Astrocyte of the spinal cord (primary cell): ENCODE results near the gene P2RX5.
A peak's percentile ranks its signal among the peaks of the same experiment; 100 is the strongest.

Experiments used
- DNase-seq: peaks from one replicate; pipeline ENCODE4 v3.0.0; 2011; ENCODE audit warnings: low read depth, low spot score
- H3K4me3 ChIP-seq: 2 replicates; pipeline ENCODE4 v1.5.1; 2011; ENCODE audit warnings: low read depth, mild to moderate bottlenecking, low read length, moderate library complexity
- in situ Hi-C: cut with HindIII; loops from 2 replicates; pipeline ENCODE4 v1.10.0; 2017; ENCODE audit warnings: low sequenced_read_pairs
- TF ChIP-seq, protein P1 (sequence below): IDR thresholded peaks from 2 replicates; pipeline ENCODE4 v1.5.1; 2012; ENCODE audit warnings: low read depth, mild to moderate bottlenecking, low read length, inconsistent platforms

P2RX5 gene

DNA sequence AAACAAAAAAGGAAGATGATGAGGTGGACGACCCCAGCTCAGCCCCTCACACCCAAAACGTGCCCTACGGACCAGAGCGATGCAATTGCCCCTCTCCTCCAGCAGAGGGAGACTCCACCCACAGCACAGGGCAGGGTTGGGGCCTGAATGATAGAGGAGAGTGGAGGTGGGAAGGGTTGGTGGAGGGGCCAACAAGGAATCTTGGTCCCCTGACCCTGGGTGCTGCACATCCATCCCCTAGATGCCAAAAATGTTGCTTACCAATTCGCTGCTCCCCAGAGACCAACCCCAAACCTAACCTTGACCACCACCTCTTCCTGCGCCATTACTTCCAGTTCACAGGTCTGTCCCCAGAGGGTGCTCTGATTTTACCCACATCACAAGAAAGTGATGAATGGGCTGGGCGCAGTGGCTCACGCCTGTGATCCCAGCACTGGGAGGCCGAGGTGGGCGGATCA, 12.9 kb downstream of the P2RX5 start:
- no peak for DNase-seq
- no peak overlapping the region for H3K4me3 ChIP-seq
- in situ Hi-C loops, result no loop called here
- TF ChIP-seq, protein P1, sequence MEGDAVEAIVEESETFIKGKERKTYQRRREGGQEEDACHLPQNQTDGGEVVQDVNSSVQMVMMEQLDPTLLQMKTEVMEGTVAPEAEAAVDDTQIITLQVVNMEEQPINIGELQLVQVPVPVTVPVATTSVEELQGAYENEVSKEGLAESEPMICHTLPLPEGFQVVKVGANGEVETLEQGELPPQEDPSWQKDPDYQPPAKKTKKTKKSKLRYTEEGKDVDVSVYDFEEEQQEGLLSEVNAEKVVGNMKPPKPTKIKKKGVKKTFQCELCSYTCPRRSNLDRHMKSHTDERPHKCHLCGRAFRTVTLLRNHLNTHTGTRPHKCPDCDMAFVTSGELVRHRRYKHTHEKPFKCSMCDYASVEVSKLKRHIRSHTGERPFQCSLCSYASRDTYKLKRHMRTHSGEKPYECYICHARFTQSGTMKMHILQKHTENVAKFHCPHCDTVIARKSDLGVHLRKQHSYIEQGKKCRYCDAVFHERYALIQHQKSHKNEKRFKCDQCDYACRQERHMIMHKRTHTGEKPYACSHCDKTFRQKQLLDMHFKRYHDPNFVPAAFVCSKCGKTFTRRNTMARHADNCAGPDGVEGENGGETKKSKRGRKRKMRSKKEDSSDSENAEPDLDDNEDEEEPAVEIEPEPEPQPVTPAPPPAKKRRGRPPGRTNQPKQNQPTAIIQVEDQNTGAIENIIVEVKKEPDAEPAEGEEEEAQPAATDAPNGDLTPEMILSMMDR, result peak; percentile 98

DNA sequence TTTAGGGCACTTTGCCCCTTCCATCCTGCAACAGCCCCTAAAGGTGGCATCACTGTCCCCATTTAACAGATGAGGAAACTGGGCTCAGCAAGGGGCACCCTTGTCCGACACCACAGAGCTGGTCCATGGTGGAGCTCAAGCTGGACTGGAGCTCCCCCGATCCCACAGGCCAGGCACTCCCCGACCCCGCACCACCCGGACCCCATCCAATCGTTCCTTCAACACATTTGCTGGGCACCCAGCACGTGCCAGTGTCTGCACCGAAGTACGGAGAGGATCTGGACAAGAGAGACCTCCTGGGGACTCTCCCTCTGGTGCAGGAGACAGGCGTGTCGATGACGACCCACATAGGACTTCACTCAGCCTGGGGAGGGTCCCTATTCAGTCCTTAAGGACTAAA, 13.9 kb downstream of the P2RX5 start:
- H3K4me3 ChIP-seq, result no peak overlapping the region
- no peak for DNase-seq
- TF ChIP-seq, protein P1, result no peak
- in situ Hi-C loops, result no loop called here

DNA sequence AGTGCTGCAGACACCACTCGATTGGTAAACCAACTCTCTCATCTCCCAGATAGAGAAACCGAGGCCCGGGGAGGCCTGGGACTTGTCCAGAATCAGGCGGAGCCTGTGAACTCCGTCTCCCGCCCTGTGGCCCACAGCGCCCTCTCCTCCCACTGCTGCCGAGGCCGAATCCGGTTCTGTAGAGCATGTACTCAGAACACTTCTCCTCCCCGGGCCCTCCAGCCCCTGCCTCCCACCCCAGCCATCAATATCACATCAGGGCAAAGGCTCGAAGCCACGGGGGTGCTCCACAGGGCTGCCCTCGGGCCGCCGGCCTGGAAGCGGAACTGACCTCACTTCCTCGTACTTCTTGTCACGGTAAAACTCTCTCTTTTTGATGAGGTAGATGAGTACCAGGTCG, 14.4 kb downstream of the P2RX5 start:
- H3K4me3 ChIP-seq, result no peak overlapping the region
- no peak for DNase-seq
- in situ Hi-C loops, result no loop called here
- TF ChIP-seq, protein P1, result no peak

DNA sequence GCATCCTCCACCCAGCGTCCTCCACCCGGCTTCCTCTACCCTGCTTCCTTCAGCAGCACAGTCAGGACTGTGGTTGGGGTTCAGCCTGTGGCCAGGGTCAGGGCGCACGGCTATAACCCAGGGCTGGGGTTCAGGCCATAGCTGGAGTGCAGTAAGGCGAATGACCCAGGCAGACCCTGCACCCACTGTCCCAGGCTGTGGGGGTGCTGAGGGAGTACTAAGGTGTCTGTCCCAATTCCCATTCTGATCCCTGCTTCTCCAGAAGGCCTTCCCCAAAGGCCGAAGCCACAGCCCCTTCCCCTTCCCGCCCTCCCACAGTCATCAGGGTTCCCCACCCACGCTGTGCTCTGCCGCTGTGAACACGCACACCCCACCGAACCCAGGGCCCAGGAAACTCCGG, 14.9 kb downstream of the P2RX5 start:
- no peak for DNase-seq
- no peak overlapping the region for H3K4me3 ChIP-seq
- TF ChIP-seq, protein P1, result no peak
- in situ Hi-C loops, result no loop called here

DNA sequence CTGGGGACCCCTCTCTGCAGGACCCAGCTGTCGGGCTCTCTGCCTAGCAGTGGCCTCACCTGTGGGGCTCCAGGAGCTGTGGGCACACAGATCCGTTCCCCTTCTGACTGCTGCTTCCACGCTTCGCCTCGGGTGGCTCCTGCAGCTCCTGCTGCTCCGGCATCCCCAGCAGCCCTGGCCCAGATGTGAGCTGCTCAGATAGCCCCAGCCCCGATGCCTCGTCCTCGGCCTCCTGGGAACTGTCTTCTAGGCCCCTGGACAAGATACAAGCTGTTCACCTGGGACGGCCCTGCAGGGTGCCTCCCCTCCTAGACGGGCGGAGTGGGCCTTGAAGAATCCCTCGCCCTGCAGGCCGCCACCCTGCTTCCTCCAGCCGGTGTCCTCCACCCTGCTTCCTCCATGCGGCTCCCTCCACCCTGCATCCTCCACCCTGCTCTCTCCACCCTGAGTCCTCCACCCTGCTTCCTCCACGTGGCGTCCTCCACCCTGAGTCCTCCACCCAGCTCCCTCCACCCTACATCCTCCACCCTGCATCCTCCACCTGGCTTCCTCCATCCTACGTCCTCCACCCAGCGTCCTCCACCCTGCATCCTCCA, 16.3 kb downstream of the P2RX5 start:
- in situ Hi-C loops, result no loop called here
- no peak for DNase-seq
- TF ChIP-seq, protein P1, result no peak
- H3K4me3 ChIP-seq, result no peak overlapping the region

DNA sequence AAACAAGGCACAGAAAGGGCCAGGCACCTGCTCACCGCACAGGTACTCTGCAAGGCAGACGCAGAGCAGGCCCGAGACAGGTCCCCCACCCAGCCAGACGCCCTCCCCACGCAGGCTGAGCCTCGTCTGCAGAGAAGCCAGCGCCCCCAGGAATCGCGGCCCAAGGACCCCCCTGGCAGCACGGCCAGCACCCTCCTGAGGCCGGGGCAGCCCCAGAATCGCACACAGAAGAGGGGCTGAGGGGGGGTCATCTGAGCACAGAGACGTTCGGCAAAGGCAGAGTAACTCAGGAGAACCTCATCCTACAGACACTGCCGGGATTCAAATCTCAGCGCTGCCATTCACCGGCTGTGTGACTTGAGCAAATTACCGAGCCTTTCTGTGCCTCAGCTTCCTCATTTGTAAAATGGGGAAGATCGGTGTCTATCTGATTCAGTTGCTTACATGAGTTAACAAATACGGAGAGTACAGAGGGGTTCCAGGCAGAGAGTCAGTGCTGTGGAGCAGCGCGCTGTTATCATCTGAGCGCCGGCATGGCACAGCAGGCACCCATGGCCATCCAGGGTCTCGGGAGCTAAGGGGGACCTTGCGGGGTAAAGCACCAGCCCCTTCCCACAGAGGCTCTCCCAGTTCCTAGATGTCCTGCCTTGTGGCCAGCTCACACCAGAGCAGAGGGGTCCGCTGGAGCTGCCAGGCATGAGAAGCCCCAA, 17.0 kb downstream of the P2RX5 start:
- no peak overlapping the region for H3K4me3 ChIP-seq
- in situ Hi-C loops, result no loop called here
- TF ChIP-seq, protein P1, result no peak
- DNase-seq, result no peak
